Activated CD8-positive, alpha-beta memory T cell treated with anti-CD3 and anti-CD28 coated beads for 24 hours (primary cell): Measurements from ENCODE around the gene SYT13.

Source experiments
- DNase-seq: peaks from one replicate; pipeline ENCODE4 v3.0.0-alpha.2; 2020

The SYT13 gene

GRCh38 chr11:45245218-45246045, 40.7 kb downstream of the SYT13 start:
- DNase-seq = no peak

DNA sequence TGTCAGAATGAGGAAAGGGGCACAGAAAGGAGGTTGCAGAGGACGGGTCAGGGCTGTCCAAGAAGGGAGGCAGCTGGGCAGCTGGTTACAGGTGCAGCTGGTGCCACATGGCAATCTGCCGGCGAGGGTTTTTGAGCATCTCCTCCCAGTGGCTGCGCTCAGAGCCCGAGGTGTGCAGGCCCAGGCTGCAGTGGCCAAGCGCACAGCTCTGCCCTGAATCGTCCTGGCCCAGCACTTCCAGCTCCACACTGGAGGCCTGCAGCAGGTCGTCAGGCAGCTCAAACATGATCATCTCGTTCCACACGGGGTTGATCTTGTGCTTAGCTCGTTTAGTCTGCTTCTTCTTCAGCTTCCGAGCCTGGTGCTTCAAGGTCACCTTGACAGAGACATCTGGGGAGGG, 42.2 kb downstream of the SYT13 start:
- no peak for DNase-seq

GRCh38 chr11:45239733-45240132, 46.4 kb downstream of the SYT13 start:
- DNase-seq = no peak

- DNase-seq = no peak
Observed at GRCh38 chr11:45238724-45239123, 47.4 kb downstream of the SYT13 start.

DNA sequence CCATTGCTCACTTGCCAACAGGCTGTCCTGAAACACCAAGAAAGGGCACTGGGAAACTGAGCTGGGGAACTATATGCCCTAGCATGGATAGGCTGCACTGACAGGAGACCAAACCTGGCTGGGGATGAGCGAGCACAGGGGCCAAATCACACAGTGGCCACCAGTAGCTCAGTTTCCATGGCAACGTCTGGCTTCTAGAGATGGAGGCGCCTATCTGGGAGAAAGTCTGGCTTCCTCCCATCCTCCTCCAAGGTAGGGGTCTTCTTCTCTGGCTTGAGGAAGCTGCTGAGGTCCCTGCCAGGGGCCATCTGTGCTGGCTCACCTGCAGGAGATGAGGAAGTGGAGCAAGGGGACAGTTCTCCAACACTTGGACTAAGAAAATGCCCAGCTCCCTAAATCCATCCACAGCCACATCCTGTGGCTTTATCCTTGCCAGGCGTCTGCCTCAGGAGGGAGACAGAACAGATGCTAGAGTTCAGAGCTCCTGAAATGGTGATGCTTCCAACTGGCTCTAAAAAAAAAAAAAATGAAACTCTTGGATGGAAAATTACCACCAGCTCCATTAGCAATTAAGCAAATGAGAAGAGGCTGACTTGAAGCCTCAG, 48.3 kb downstream of the SYT13 start:
- no peak for DNase-seq

- DNase-seq = no peak
Observed at GRCh38 chr11:45234306-45235006, 51.7 kb downstream of the SYT13 start.

DNA sequence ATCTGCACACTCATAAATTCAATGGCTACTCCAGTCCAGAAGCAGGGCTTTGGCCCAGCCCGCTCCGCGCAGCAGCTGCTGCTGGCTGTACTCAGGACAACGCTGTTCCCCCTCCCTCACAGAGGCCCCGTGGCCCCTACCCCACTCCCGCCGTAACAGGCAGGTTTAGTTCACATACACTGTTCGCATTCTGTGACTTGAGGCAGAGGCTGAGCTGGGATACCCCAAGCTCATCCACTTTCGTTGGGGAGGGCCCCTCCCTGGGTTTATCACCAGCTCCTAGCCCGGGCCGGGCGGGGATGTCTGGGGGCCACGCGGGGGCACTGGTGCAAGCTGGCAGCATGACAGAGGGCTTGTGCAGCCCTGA, 52.4 kb downstream of the SYT13 start:
- no peak for DNase-seq

GRCh38 chr11:45233121-45233803, 52.9 kb downstream of the SYT13 start:
- DNase-seq = peak; percentile 82

DNA sequence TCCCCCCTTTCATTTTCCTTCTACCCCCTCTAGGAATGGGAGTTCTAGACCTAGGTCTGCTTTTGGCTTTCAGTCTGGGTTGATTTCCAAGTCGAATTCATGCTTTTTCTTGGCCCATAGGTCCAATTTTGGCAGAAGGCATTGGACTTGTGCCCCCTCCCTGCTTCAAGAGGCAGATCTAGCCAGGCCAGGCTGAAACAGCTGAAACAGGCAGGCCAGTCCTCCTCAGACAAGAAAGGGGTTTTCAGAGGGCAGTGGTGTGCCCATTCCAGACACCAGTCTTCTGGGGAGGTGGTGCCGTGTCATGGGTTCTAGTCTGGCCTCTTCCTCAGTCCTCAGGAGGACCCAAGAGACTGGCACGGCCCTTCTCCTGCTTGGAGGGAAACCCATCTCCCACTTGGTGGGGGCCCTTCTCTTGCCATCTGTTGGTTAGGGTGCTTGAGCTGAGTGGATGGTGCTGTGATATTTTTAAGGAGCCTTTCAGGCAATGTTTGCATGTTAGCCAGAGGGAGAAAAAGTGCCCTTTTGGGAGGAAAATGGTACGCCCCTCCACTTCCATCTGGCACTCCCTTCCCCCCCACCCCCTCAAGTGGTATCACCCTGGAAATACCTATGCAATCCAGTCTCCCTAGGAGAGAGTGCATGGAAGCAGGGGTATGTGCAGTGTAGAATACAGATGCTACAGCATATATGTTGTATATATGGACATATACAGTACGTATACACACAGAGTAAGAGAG, 53.6 kb downstream of the SYT13 start:
- DNase-seq = no peak

GRCh38 chr11:45229401-45230020, 56.6 kb downstream of the SYT13 start:
- no peak for DNase-seq

DNA sequence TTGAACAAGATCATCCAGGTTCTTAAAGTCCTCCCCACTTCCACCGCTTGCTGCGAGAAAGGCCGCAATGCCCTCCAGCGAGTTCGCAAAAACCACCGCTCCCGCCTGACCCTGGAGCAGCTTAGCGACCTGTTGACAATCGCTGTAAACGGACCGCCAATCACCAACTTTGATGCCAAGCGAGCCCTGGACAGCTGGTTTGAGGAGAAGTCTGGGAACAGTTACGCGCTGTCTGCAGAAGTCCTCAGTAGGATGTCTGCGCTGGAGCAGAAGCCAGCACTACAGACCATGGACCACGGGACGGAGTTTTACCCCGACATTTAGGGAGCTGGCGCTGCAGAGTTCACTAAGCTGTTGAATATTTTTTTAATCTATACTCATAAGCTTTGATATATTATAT, 58.3 kb downstream of the SYT13 start:
- no peak for DNase-seq

GRCh38 chr11:45226901-45227300, 59.2 kb downstream of the SYT13 start:
- no peak for DNase-seq

DNA sequence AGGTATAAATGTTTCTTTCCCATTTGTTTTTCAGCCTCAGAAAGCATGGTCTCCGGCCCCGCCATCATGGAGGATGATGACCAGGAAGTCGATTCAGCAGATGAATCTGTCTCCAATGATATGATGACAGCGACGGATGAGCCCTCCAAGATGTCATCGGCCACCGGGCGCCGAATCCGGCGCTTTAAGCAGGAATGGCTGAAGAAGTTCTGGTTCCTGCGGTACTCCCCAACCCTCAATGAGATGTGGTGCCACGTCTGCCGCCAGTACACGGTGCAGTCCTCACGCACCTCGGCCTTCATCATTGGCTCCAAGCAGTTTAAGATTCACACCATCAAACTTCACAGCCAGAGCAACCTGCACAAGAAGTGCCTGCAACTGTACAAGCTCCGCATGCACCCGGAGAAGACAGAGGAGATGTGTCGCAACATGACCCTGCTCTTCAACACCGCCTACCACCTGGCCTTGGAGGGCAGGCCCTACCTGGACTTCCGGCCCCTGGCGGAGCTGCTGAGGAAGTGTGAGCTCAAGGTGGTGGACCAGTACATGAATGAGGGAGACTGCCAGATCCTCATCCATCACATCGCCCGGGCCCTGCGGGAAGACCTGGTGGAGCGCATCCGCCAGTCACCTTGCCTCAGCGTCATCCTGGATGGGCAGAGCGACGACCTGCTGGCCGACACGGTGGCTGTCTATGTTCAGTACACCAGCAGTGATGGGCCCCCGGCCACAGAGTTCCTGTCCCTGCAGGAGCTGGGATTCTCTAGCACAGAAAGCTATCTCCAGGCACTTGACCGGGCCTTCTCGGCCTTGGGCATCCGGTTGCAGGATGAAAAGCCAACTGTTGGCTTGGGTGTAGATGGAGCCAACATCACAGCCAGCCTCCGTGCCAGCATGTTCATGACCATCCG, 59.9 kb downstream of the SYT13 start:
- no peak for DNase-seq

- DNase-seq = no peak
Observed at GRCh38 chr11:45225277-45225676, 60.9 kb downstream of the SYT13 start.

GRCh38 chr11:45224766-45225165, 61.4 kb downstream of the SYT13 start:
- no peak for DNase-seq

DNA sequence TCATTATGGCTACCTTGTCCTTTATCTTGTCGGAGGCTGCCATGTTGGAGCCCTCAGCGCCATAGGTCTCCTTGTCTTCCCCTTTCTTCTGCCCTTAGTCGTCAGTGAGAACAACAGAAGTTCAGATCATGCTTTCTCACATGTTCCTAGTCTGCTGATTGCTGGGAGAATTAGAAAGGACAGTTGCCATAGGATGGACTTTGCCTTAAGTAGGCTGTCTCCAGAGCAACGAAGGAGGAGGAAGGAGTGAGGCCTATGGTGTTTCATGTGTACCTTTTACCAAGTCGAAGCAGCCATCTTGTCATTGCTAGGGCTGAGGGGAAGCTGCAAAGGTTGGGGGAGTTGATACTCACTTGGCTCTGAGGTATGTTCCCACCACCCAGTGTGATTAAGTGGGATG, 62.6 kb downstream of the SYT13 start:
- DNase-seq = no peak

DNA sequence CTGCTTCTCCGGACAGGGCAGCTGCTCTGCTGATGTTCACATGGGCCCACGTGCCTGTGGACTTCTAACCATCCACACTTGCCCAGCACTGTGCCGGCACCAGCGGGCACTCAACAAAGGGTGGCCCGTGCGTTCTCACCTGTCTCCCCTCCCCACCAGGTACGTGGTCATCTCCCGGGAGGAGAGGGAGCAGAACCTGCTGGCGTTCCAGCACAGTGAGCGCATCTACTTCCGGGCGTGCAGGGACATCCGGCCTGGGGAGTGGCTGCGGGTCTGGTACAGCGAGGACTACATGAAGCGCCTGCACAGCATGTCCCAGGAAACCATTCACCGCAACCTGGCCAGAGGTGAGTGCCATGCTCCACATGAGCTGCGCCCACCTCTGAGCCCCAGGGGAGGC, 66.7 kb downstream of the SYT13 start:
- DNase-seq = no peak

- DNase-seq = no peak
Observed at GRCh38 chr11:45218705-45219104, 67.4 kb downstream of the SYT13 start.

DNA sequence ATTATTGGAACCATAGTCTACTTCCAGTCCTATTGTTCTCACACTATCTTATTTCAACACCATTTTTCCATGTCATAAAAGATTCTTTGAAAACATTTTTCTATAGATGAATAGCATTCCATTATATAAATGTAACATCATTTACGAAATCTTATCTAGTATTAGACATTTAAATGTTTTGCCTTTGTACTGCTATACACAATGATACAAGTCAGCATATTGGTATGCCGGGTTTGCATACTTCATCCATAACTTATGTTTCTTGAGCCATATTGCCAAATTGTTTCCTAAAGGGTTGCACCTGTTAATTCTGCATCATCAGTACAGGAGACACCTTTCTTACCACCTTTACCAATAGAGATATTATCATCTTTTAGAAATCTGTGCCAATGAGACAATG, 68.2 kb downstream of the SYT13 start:
- no peak for DNase-seq

GRCh38 chr11:45216901-45217300, 69.2 kb downstream of the SYT13 start:
- DNase-seq = no peak

DNA sequence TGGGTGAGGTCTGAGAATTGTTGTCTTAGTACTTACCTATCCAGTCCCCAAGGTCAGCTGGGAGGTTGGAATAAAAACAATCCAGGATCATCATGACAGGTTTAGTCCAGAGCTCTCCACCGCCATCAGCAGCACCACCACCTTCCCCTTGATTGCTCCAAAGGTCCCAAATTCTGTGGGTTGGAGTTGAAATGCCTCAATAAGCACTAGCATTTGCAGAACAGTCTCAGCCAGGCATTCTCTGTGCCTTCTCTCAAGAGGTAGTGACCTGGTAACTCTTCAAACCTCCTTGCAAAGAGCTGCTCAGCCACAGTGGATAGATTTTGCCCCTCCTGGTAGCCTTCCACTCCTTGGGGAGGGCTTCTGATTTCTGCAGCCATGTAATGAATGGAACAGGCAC, 70.1 kb downstream of the SYT13 start:
- DNase-seq = no peak
